ENCODE results near the gene CACNA1D.

CACNA1D gene

GRCh38 chr3:53778153-53778552, 283.7 kb downstream of the CACNA1D start:
- no peak for DNase-seq (ENCODE audit: extremely low spot score)
- CTCF ChIA-PET: no interaction called here
- TF ChIP-seq BHLHE40 (IDR thresholded peaks at IDR 0.05; ENCODE audit: borderline replicate concordance) (no peak), FOXM1 (IDR thresholded peaks at IDR 0.05; ENCODE audit: borderline replicate concordance) (no peak), FOXK2 (IDR thresholded peaks at IDR 0.05) (no peak), NFRKB (IDR thresholded peaks at IDR 0.05) (no peak), ZNF384 (IDR thresholded peaks at IDR 0.05) (no peak), HDGF (IDR thresholded peaks at IDR 0.05; ENCODE audit: borderline replicate concordance) (no peak), FOXA1 (IDR thresholded peaks at IDR 0.05) (no peak), L3MBTL2 (conservative IDR thresholded peaks at IDR 0.05) (no peak), PKNOX1 (IDR thresholded peaks at IDR 0.05) (no peak), TARDBP (IDR thresholded peaks at IDR 0.05) (no peak), ARNT (IDR thresholded peaks at IDR 0.05) (no peak), SP1 (IDR thresholded peaks at IDR 0.05) (no peak), ELF4 (IDR thresholded peaks at IDR 0.05) (no peak), CTBP1 (IDR thresholded peaks at IDR 0.05; ENCODE audit: borderline replicate concordance) (no peak), LEF1 (IDR thresholded peaks at IDR 0.05; ENCODE audit: borderline replicate concordance) (no peak), SUZ12 (IDR thresholded peaks at IDR 0.05) (no peak)
- POLR2A ChIA-PET: no interaction called here

- TF ChIP-seq HDGF (IDR thresholded peaks at IDR 0.05; ENCODE audit: borderline replicate concordance) (no peak), L3MBTL2 (conservative IDR thresholded peaks at IDR 0.05) (no peak), BHLHE40 (IDR thresholded peaks at IDR 0.05; ENCODE audit: borderline replicate concordance) (no peak), FOXA1 (IDR thresholded peaks at IDR 0.05) (no peak), SP1 (IDR thresholded peaks at IDR 0.05) (no peak), ELF4 (IDR thresholded peaks at IDR 0.05) (no peak), SUZ12 (IDR thresholded peaks at IDR 0.05) (no peak), FOXK2 (IDR thresholded peaks at IDR 0.05) (no peak), ARNT (IDR thresholded peaks at IDR 0.05) (no peak), PKNOX1 (IDR thresholded peaks at IDR 0.05) (no peak), TARDBP (IDR thresholded peaks at IDR 0.05) (no peak), CTBP1 (IDR thresholded peaks at IDR 0.05; ENCODE audit: borderline replicate concordance) (no peak), ZNF384 (IDR thresholded peaks at IDR 0.05) (no peak), LEF1 (IDR thresholded peaks at IDR 0.05; ENCODE audit: borderline replicate concordance) (no peak), FOXM1 (IDR thresholded peaks at IDR 0.05; ENCODE audit: borderline replicate concordance) (no peak), NFRKB (IDR thresholded peaks at IDR 0.05) (no peak)
- ChIA-PET CTCF (no interaction called here), POLR2A (no interaction called here)
- no peak for DNase-seq (ENCODE audit: extremely low spot score)
These were observed 285.8 kb downstream of the CACNA1D start for GRCh38 chr3:53780171-53780570.

GRCh38 chr3:53780806-53781205, 286.4 kb downstream of the CACNA1D start:
- TF ChIP-seq L3MBTL2 (conservative IDR thresholded peaks at IDR 0.05): no peak
- TF ChIP-seq SUZ12 (IDR thresholded peaks at IDR 0.05): no peak
- no peak for TF ChIP-seq BHLHE40 (IDR thresholded peaks at IDR 0.05; ENCODE audit: borderline replicate concordance)
- TF ChIP-seq NFRKB (IDR thresholded peaks at IDR 0.05): no peak
- no peak for TF ChIP-seq ZNF384 (IDR thresholded peaks at IDR 0.05)
- TF ChIP-seq ARNT (IDR thresholded peaks at IDR 0.05): no peak
- ChIA-PET POLR2A (no interaction called here), CTCF (interaction anchor here (0.6 kb wide), 1 partner anchor 1111 kb away, joined by 3 read pairs; no protein-coding TSS in a partner anchor)
- no peak for DNase-seq (ENCODE audit: extremely low spot score)

- TF ChIP-seq LEF1 (IDR thresholded peaks at IDR 0.05; ENCODE audit: borderline replicate concordance): no peak
- no peak for TF ChIP-seq NFRKB (IDR thresholded peaks at IDR 0.05)
- TF ChIP-seq CTBP1 (IDR thresholded peaks at IDR 0.05; ENCODE audit: borderline replicate concordance): no peak
- no peak for TF ChIP-seq SUZ12 (IDR thresholded peaks at IDR 0.05)
- no peak for TF ChIP-seq ELF4 (IDR thresholded peaks at IDR 0.05)
- no peak for TF ChIP-seq ZNF384 (IDR thresholded peaks at IDR 0.05)
- no peak for TF ChIP-seq SP1 (IDR thresholded peaks at IDR 0.05)
- TF ChIP-seq L3MBTL2 (conservative IDR thresholded peaks at IDR 0.05): no peak
- TF ChIP-seq BHLHE40 (IDR thresholded peaks at IDR 0.05; ENCODE audit: borderline replicate concordance): no peak
- no peak for TF ChIP-seq PKNOX1 (IDR thresholded peaks at IDR 0.05)
- no peak for TF ChIP-seq TARDBP (IDR thresholded peaks at IDR 0.05)
- no peak for TF ChIP-seq HDGF (IDR thresholded peaks at IDR 0.05; ENCODE audit: borderline replicate concordance)
- no peak for TF ChIP-seq FOXM1 (IDR thresholded peaks at IDR 0.05; ENCODE audit: borderline replicate concordance)
- DNase-seq (ENCODE audit: extremely low spot score): no peak
- POLR2A ChIA-PET: no interaction called here
- CTCF ChIA-PET: no interaction called here
These were observed 292.6 kb downstream of the CACNA1D start for GRCh38 chr3:53787016-53787415.

GRCh38 chr3:53788038-53788437, 293.6 kb downstream of the CACNA1D start:
- TF ChIP-seq PKNOX1 (IDR thresholded peaks at IDR 0.05): no peak
- TF ChIP-seq FOXM1 (IDR thresholded peaks at IDR 0.05; ENCODE audit: borderline replicate concordance): no peak
- TF ChIP-seq ARNT (IDR thresholded peaks at IDR 0.05): no peak
- no peak for TF ChIP-seq FOXK2 (IDR thresholded peaks at IDR 0.05)
- TF ChIP-seq NFRKB (IDR thresholded peaks at IDR 0.05): no peak
- TF ChIP-seq FOXA1 (IDR thresholded peaks at IDR 0.05): no peak
- no peak for TF ChIP-seq LEF1 (IDR thresholded peaks at IDR 0.05; ENCODE audit: borderline replicate concordance)
- no peak for TF ChIP-seq SP1 (IDR thresholded peaks at IDR 0.05)
- ChIA-PET POLR2A (no interaction called here), CTCF (no interaction called here)
- no peak for DNase-seq (ENCODE audit: extremely low spot score)

- ChIA-PET CTCF (no interaction called here), POLR2A (no interaction called here)
- DNase-seq (ENCODE audit: extremely low spot score): no peak
- no peak for TF ChIP-seq SP1 (IDR thresholded peaks at IDR 0.05)
- no peak for TF ChIP-seq TARDBP (IDR thresholded peaks at IDR 0.05)
- no peak for TF ChIP-seq ARNT (IDR thresholded peaks at IDR 0.05)
- no peak for TF ChIP-seq LEF1 (IDR thresholded peaks at IDR 0.05; ENCODE audit: borderline replicate concordance)
- no peak for TF ChIP-seq HDGF (IDR thresholded peaks at IDR 0.05; ENCODE audit: borderline replicate concordance)
- no peak for TF ChIP-seq ELF4 (IDR thresholded peaks at IDR 0.05)
- TF ChIP-seq FOXA1 (IDR thresholded peaks at IDR 0.05): no peak
These were observed 295.0 kb downstream of the CACNA1D start for GRCh38 chr3:53789459-53789858.

All from HEK293T (cell line).